ENCODE data around the gene MAOB. TPM values are rescaled to one million over a fixed set of nuclear protein-coding genes. Genes with fewer than 3 reads are reported as not detected.

Gene MAOB
- total and polyA plus RNA-seq, 2 experiments from 2014 or later = 0.09 TPM; not detected in 1

- H3K79me2 ChIP-seq (ENCODE audit: insufficient read depth) = no peaks in the 10 kb centered on the region
- no peaks in the 10 kb centered on the region for H3K4me1 ChIP-seq (ENCODE audit: insufficient read depth)
- 0 to 3% methylated on average over 2 of the region's 2 CpGs for WGBS, 2 experiments (ENCODE audit: low coverage in 1 of 2, low lambda C conversion rate in 2 of 2, missing lambda C conversion rate in 2 of 2)
- H3K9ac ChIP-seq = no peak overlapping the region
- no peak for DNase-seq
- TF ChIP-seq EZH2 (IDR thresholded peaks at IDR 0.05; ENCODE audit: insufficient read depth, poor library complexity, severe bottlenecking) = no peak
- no peak for TF ChIP-seq EZH2phosphoT487 (IDR thresholded peaks at IDR 0.05; ENCODE audit: insufficient read depth, low read depth)
- in situ Hi-C loops (cut with MboI) = no loop called here
- no peaks in the 10 kb centered on the region for H3K27me3 ChIP-seq (replicated peaks; ENCODE audit: insufficient read depth)
- H3K4me3 ChIP-seq = no peak overlapping the region
- H2AFZ ChIP-seq = no peak overlapping the region
- no peaks in the 10 kb centered on the region for H4K20me1 ChIP-seq (ENCODE audit: insufficient read depth)
- no peaks in the 10 kb centered on the region for H3K36me3 ChIP-seq (ENCODE audit: low read depth)
- no peak overlapping the region for H3K27ac ChIP-seq
- no peak overlapping the region for H3K4me2 ChIP-seq (ENCODE audit: unreplicated experiment)
- no peaks in the 10 kb centered on the region for H3K9me2 ChIP-seq (ENCODE audit: insufficient read depth)
- H3F3A ChIP-seq (ENCODE audit: insufficient read depth) = no peaks in the 10 kb centered on the region
- H3K9me3 ChIP-seq (ENCODE audit: low read depth) = no peaks in the 10 kb centered on the region
Measured at GRCh38 chrX:43815209-43815608, 67.0 kb downstream of the MAOB start.

- no peak overlapping the region for H3K9ac ChIP-seq
- in situ Hi-C loops (cut with MboI) = no loop called here
- peaks cover 4% of the 10 kb centered on the region; the same call in 1 of the 2 replicates for H3F3A ChIP-seq (ENCODE audit: insufficient read depth)
- H3K79me2 ChIP-seq (ENCODE audit: insufficient read depth) = no peaks in the 10 kb centered on the region
- H4K20me1 ChIP-seq (ENCODE audit: insufficient read depth) = no peaks in the 10 kb centered on the region
- H2AFZ ChIP-seq = no peak overlapping the region
- H3K27ac ChIP-seq = no peak overlapping the region
- no peaks in the 10 kb centered on the region for H3K36me3 ChIP-seq (ENCODE audit: low read depth)
- H3K4me1 ChIP-seq (ENCODE audit: insufficient read depth) = no peaks in the 10 kb centered on the region
- no peak for TF ChIP-seq EZH2 (IDR thresholded peaks at IDR 0.05; ENCODE audit: insufficient read depth, poor library complexity, severe bottlenecking)
- TF ChIP-seq EZH2phosphoT487 (IDR thresholded peaks at IDR 0.05; ENCODE audit: insufficient read depth, low read depth) = no peak
- no peaks in the 10 kb centered on the region for H3K27me3 ChIP-seq (replicated peaks; ENCODE audit: insufficient read depth)
- no peak overlapping the region for H3K4me2 ChIP-seq (ENCODE audit: unreplicated experiment)
- DNase-seq = peak; percentile 14
- no peaks in the 10 kb centered on the region for H3K9me2 ChIP-seq (ENCODE audit: insufficient read depth)
- H3K4me3 ChIP-seq = no peak overlapping the region
- H3K9me3 ChIP-seq (ENCODE audit: low read depth) = no peaks in the 10 kb centered on the region
Measured at GRCh38 chrX:43813898-43814297, 68.4 kb downstream of the MAOB start.

- WGBS, 2 experiments (ENCODE audit: low coverage in 1 of 2, low lambda C conversion rate in 2 of 2, missing lambda C conversion rate in 2 of 2) = 62 to 68% methylated on average over 2 of the region's 2 CpGs
- no peak for TF ChIP-seq EZH2 (IDR thresholded peaks at IDR 0.05; ENCODE audit: insufficient read depth, poor library complexity, severe bottlenecking)
- no peak for TF ChIP-seq EZH2phosphoT487 (IDR thresholded peaks at IDR 0.05; ENCODE audit: insufficient read depth, low read depth)
- Histone ChIP-seq H3K79me2 (ENCODE audit: insufficient read depth) (no peaks in the 10 kb centered on the region), H3K36me3 (ENCODE audit: low read depth) (no peaks in the 10 kb centered on the region), H3K4me2 (ENCODE audit: unreplicated experiment) (no peak overlapping the region), H3K9ac (no peak overlapping the region), H4K20me1 (ENCODE audit: insufficient read depth) (no peaks in the 10 kb centered on the region), H3K9me3 (ENCODE audit: low read depth) (no peaks in the 10 kb centered on the region), H3F3A (ENCODE audit: insufficient read depth) (peaks cover 4% of the 10 kb centered on the region; the same call in 1 of the 2 replicates), H3K4me3 (no peak overlapping the region), H3K9me2 (ENCODE audit: insufficient read depth) (no peaks in the 10 kb centered on the region), H3K27me3 (replicated peaks; ENCODE audit: insufficient read depth) (no peaks in the 10 kb centered on the region), H3K27ac (no peak overlapping the region), H2AFZ (no peak overlapping the region), H3K4me1 (ENCODE audit: insufficient read depth) (no peaks in the 10 kb centered on the region)
- in situ Hi-C loops (cut with MboI) = no loop called here
- DNase-seq = no peak
Measured at GRCh38 chrX:43813319-43813718, 68.9 kb downstream of the MAOB start.

DNA sequence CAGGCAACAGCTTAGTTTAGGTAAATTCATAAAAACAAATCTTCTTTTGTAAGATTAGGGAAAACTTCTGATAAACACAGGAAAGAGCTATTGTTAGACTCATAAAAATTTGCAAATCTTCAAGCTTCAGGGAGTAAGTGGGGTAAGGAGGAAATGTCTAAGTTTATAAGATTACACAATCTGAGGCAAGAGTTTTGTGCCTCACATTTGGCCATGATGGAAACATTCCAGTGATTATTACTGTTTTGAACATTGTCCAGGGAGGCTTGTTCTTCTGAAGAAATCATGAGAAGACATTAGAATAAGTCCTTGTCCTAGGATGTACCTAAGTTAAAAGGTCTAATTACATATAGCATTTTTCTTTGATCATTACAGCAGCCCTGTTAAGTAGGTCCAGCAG, 72.8 kb downstream of the MAOB start:
- no peak overlapping the region for H2AFZ ChIP-seq
- in situ Hi-C loops (cut with MboI) = no loop called here
- H3K79me2 ChIP-seq (ENCODE audit: insufficient read depth) = no peaks in the 10 kb centered on the region
- H3F3A ChIP-seq (ENCODE audit: insufficient read depth) = peaks cover 4% of the 10 kb centered on the region; the same call in 1 of the 2 replicates
- no peaks in the 10 kb centered on the region for H4K20me1 ChIP-seq (ENCODE audit: insufficient read depth)
- no peaks in the 10 kb centered on the region for H3K27me3 ChIP-seq (replicated peaks; ENCODE audit: insufficient read depth)
- H3K27ac ChIP-seq = peak overlapping the region; percentile 44; the same call in 1 of the 2 replicates
- H3K9ac ChIP-seq = no peak overlapping the region
- H3K9me2 ChIP-seq (ENCODE audit: insufficient read depth) = no peaks in the 10 kb centered on the region
- peak; percentile 67 for DNase-seq
- no peaks in the 10 kb centered on the region for H3K9me3 ChIP-seq (ENCODE audit: low read depth)
- TF ChIP-seq EZH2phosphoT487 (IDR thresholded peaks at IDR 0.05; ENCODE audit: insufficient read depth, low read depth) (no peak), EZH2 (IDR thresholded peaks at IDR 0.05; ENCODE audit: insufficient read depth, poor library complexity, severe bottlenecking) (no peak)
- no peaks in the 10 kb centered on the region for H3K36me3 ChIP-seq (ENCODE audit: low read depth)
- no peak overlapping the region for H3K4me3 ChIP-seq
- no peaks in the 10 kb centered on the region for H3K4me1 ChIP-seq (ENCODE audit: insufficient read depth)
- H3K4me2 ChIP-seq (ENCODE audit: unreplicated experiment) = no peak overlapping the region

- TF ChIP-seq EZH2 (IDR thresholded peaks at IDR 0.05; ENCODE audit: insufficient read depth, poor library complexity, severe bottlenecking) (no peak), EZH2phosphoT487 (IDR thresholded peaks at IDR 0.05; ENCODE audit: insufficient read depth, low read depth) (no peak)
- H3K9me2 ChIP-seq (ENCODE audit: insufficient read depth) = no peaks in the 10 kb centered on the region
- no peaks in the 10 kb centered on the region for H3K4me1 ChIP-seq (ENCODE audit: insufficient read depth)
- H3K4me3 ChIP-seq = no peak overlapping the region
- H3K36me3 ChIP-seq (ENCODE audit: low read depth) = no peaks in the 10 kb centered on the region
- no peak overlapping the region for H3K27ac ChIP-seq
- in situ Hi-C loops (cut with MboI) = no loop called here
- H3K27me3 ChIP-seq (replicated peaks; ENCODE audit: insufficient read depth) = no peaks in the 10 kb centered on the region
- H3F3A ChIP-seq (ENCODE audit: insufficient read depth) = peaks cover 4% of the 10 kb centered on the region; the same call in 1 of the 2 replicates
- no peaks in the 10 kb centered on the region for H4K20me1 ChIP-seq (ENCODE audit: insufficient read depth)
- no peaks in the 10 kb centered on the region for H3K79me2 ChIP-seq (ENCODE audit: insufficient read depth)
- H3K9ac ChIP-seq = no peak overlapping the region
- DNase-seq = no peak
- H3K9me3 ChIP-seq (ENCODE audit: low read depth) = no peaks in the 10 kb centered on the region
- H3K4me2 ChIP-seq (ENCODE audit: unreplicated experiment) = no peak overlapping the region
- no peak overlapping the region for H2AFZ ChIP-seq
Measured at GRCh38 chrX:43808231-43808630, 74.0 kb downstream of the MAOB start.
